SK-N-SH treated with all-trans-retinoic acid at 6 μM for 48 hours (cell line): Measurements from ENCODE around the gene EPHB4.
A peak's percentile ranks its signal among the peaks of the same experiment; 100 is the strongest.
"Not testable (repeated sequence)": the region's sequence is repeated elsewhere in the genome, so short reads cannot be mapped to it uniquely, and the experiment has no call there.

ENCODE experiments used
- ATAC-seq: fragments of 200-7000 bp; cut with Tn5 transposase; 3 replicates; pipeline ENCODE4 v1.9.1; 2020; ENCODE audit warnings: mild to moderate bottlenecking, moderate library complexity
- ARNTL ChIP-seq: fragments of 450-650 bp; formaldehyde crosslinking; IDR thresholded peaks from 2 replicates; pipeline ENCODE4 v1.5.0; 2020; ENCODE audit warnings: low read depth, mild to moderate bottlenecking, moderate library complexity, borderline replicate concordance
- CREB5 ChIP-seq: fragments of 250-450 bp; sonication (Bioruptor Pico); IDR thresholded peaks from 2 replicates; pipeline ENCODE4 v1.5.1; 2020; ENCODE audit warnings: low read depth, mild to moderate bottlenecking, moderate library complexity
- CSRNP3 ChIP-seq: fragments of 250-450 bp; sonication (Bioruptor Pico); IDR thresholded peaks from 2 replicates; pipeline ENCODE4 v1.5.1; 2021; ENCODE audit warnings: mild to moderate bottlenecking, moderate library complexity
- ESRRG ChIP-seq: fragments of 250-450 bp; sonication (Bioruptor Pico); IDR thresholded peaks from 2 replicates; pipeline ENCODE4 v1.6.1; 2021; ENCODE audit warnings: mild to moderate bottlenecking
- ISL1 ChIP-seq: fragments of 250-450 bp; sonication (Bioruptor Pico); IDR thresholded peaks from 2 replicates; pipeline ENCODE4 v2.1.2; 2022; ENCODE audit warnings: mild to moderate bottlenecking, moderate library complexity
- OSR1 ChIP-seq: fragments of 250-450 bp; sonication (Bioruptor Pico); IDR thresholded peaks from 2 replicates; pipeline ENCODE4 v1.8.0; 2022; ENCODE audit warnings: moderate library complexity, mild to moderate bottlenecking, inconsistent platforms
- PATZ1 ChIP-seq: fragments of 250-450 bp; sonication (Bioruptor Pico); IDR thresholded peaks from 2 replicates; pipeline ENCODE4 v1.8.0; 2020; ENCODE audit warnings: mild to moderate bottlenecking, moderate library complexity, borderline replicate concordance
- PPARA ChIP-seq: fragments of 250-450 bp; sonication (Bioruptor Pico); IDR thresholded peaks from 2 replicates; pipeline ENCODE4 v1.5.0; 2020; ENCODE audit warnings: mild to moderate bottlenecking, borderline replicate concordance
- TCF4 ChIP-seq: fragments of 250-450 bp; sonication (Bioruptor Pico); IDR thresholded peaks from 2 replicates; pipeline ENCODE4 v1.8.0; 2021; ENCODE audit warnings: mild to moderate bottlenecking, moderate library complexity, borderline replicate concordance
- TOX ChIP-seq: fragments of 250-450 bp; sonication (Bioruptor Pico); IDR thresholded peaks from 2 replicates; pipeline ENCODE4 v1.8.0; 2021; ENCODE audit warnings: mild to moderate bottlenecking, moderate library complexity, borderline replicate concordance
- TSHZ2 ChIP-seq: fragments of 250-450 bp; sonication (Bioruptor Pico); IDR thresholded peaks from 2 replicates; pipeline ENCODE4 v1.5.0; 2020; ENCODE audit warnings: mild to moderate bottlenecking, moderate library complexity
- ZC3H10 ChIP-seq: fragments of 250-450 bp; sonication (Bioruptor Pico); IDR thresholded peaks from 2 replicates; pipeline ENCODE4 v1.5.1; 2021; ENCODE audit warnings: mild to moderate bottlenecking, moderate library complexity
- ZFP3 ChIP-seq: fragments of 250-450 bp; sonication (Bioruptor Pico); IDR thresholded peaks from 2 replicates; pipeline ENCODE4 v1.5.0; 2020; ENCODE audit warnings: mild to moderate bottlenecking, moderate library complexity
- ZFP30 ChIP-seq: fragments of 450-650 bp; formaldehyde crosslinking; IDR thresholded peaks from 2 replicates; pipeline ENCODE4 v1.5.0; 2022; ENCODE audit warnings: mild to moderate bottlenecking, moderate library complexity
- ZNF565 ChIP-seq: fragments of 450-650 bp; formaldehyde crosslinking; conservative IDR thresholded peaks from 2 replicates; pipeline ENCODE4 v1.5.0; 2020; ENCODE audit warnings: low read depth, mild to moderate bottlenecking, moderate library complexity
- ZNF8 ChIP-seq: fragments of 450-650 bp; formaldehyde crosslinking; IDR thresholded peaks from 2 replicates; pipeline ENCODE4 v1.5.0; 2020; ENCODE audit warnings: mild to moderate bottlenecking, moderate library complexity

EPHB4 gene

GRCh38 chr7:100855515-100855914 is 28.2 kb upstream of the EPHB4 start:
- no peak for ATAC-seq
- no peak for TF ChIP-seq PPARA (CRISPR knock-in tag)
- no peak for TF ChIP-seq ZFP3 (CRISPR knock-in tag)
- TF ChIP-seq ZNF8 (CRISPR knock-in tag), result no peak
- TF ChIP-seq OSR1 (CRISPR knock-in tag), result no peak
- no peak for TF ChIP-seq CREB5
- no peak for TF ChIP-seq CSRNP3 (CRISPR knock-in tag)
- TF ChIP-seq, all 23 proteins: peak for 0

GRCh38 chr7:100854899-100855298 is 27.6 kb upstream of the EPHB4 start:
- not testable (repeated sequence) for ATAC-seq

- TF ChIP-seq ZNF565 (CRISPR knock-in tag), result no peak
- no peak for TF ChIP-seq CREB5
- no peak for TF ChIP-seq PPARA (CRISPR knock-in tag)
- no peak for TF ChIP-seq TCF4 (CRISPR knock-in tag)
- no peak for TF ChIP-seq TSHZ2
- TF ChIP-seq PATZ1 (CRISPR knock-in tag), result no peak
- no peak for TF ChIP-seq ZFP3 (CRISPR knock-in tag)
- TF ChIP-seq ESRRG (CRISPR knock-in tag), result no peak
- no peak for TF ChIP-seq ZC3H10
- no peak for TF ChIP-seq ISL1 (CRISPR knock-in tag)
- no peak for TF ChIP-seq ZFP30
- no peak for TF ChIP-seq ARNTL (CRISPR knock-in tag)
- no peak for ATAC-seq
Observed at GRCh38 chr7:100854146-100854895, 27.0 kb upstream of the EPHB4 start.

- 0 out of 2 replicates have a peak, but pooled peaks have one; percentile 35 for TF ChIP-seq ZFP3 (CRISPR knock-in tag)
- TF ChIP-seq TOX, result no peak
- TF ChIP-seq, all 23 proteins: peak for 1
- ATAC-seq, result peak; percentile 100
Observed at GRCh38 chr7:100852048-100852872, 24.9 kb upstream of the EPHB4 start, which contains the start of gene SLC12A9. TSS of gene SLC12A9 (plus strand) at chr7:100852713. CDS start at chr7:100854198, 1,485 bp downstream.
